HEK293 (cell line): Measurements from ENCODE around the gene TPCN2.

Source experiments
- CTCF ChIP-seq: fragments of 450-650 bp; formaldehyde crosslinking; IDR thresholded peaks from 2 replicates; pipeline ENCODE4 v1.5.1; 2016; ENCODE audit warnings: missing biosample characterization, missing genetic modification characterization
- MEIS1 ChIP-seq: sonication (generic); formaldehyde crosslinking; IDR thresholded peaks from 2 replicates; pipeline ENCODE4 v1.8.1; 2022; ENCODE audit warnings: missing genetic modification reagents, mild to moderate bottlenecking, borderline replicate concordance
- SP2 ChIP-seq: fragments of 450-650 bp; formaldehyde crosslinking; IDR thresholded peaks from 2 replicates; pipeline ENCODE4 v1.5.1; 2016; ENCODE audit warnings: missing biosample characterization, missing genetic modification characterization
- YY1 ChIP-seq: fragments of 450-650 bp; formaldehyde crosslinking; IDR thresholded peaks from 2 replicates; pipeline ENCODE4 v1.5.1; 2018; ENCODE audit warnings: missing biosample characterization, missing genetic modification characterization
- ZNF24 ChIP-seq: fragments of 450-650 bp; formaldehyde crosslinking; IDR thresholded peaks from 2 replicates; pipeline ENCODE4 v1.5.1; 2016; ENCODE audit warnings: missing biosample characterization, missing genetic modification characterization
- ZNF274 ChIP-seq, 2 experiments: fragments of 200-500 bp in 1 of 2; fragments of 450-650 bp in 1 of 2; sonication (Bioruptor generic) in 1 of 2; formaldehyde crosslinking in 1 of 2; IDR thresholded peaks; 2 replicates each; pipeline versions ENCODE4 v1.5.1 to v1.6.1; 2014 to 2016; ENCODE audit warnings: borderline replicate concordance in 1 of 2, inconsistent platforms in 1 of 2, low read length in 1 of 2, missing biosample characterization in 1 of 2, missing genetic modification characterization in 1 of 2
- ZNF302 ChIP-seq: fragments of 450-650 bp; formaldehyde crosslinking; IDR thresholded peaks from 2 replicates; pipeline ENCODE4 v1.5.1; 2016; ENCODE audit warnings: missing biosample characterization, missing genetic modification characterization, low read depth
- ZNF394 ChIP-seq: fragments of 450-650 bp; formaldehyde crosslinking; IDR thresholded peaks from 2 replicates; pipeline ENCODE4 v1.5.1; 2016; ENCODE audit warnings: missing biosample characterization, missing genetic modification characterization, mild to moderate bottlenecking, moderate library complexity, borderline replicate concordance
- ZNF404 ChIP-seq: fragments of 450-650 bp; formaldehyde crosslinking; IDR thresholded peaks from 2 replicates; pipeline ENCODE4 v1.5.1; 2017; ENCODE audit warnings: missing biosample characterization, missing genetic modification characterization
- ZNF449 ChIP-seq: fragments of 450-650 bp; formaldehyde crosslinking; IDR thresholded peaks from 2 replicates; pipeline ENCODE4 v1.5.1; 2017; ENCODE audit warnings: missing biosample characterization, mild to moderate bottlenecking, missing genetic modification characterization, moderate library complexity
- ZNF654 ChIP-seq: fragments of 450-650 bp; formaldehyde crosslinking; IDR thresholded peaks from 2 replicates; pipeline ENCODE4 v1.5.1; 2016; ENCODE audit warnings: low read depth, missing biosample characterization, missing genetic modification characterization
- ZNF670 ChIP-seq: fragments of 450-650 bp; formaldehyde crosslinking; IDR thresholded peaks from 2 replicates; pipeline ENCODE4 v1.5.1; 2016; ENCODE audit warnings: missing biosample characterization, missing genetic modification characterization, low read depth

- TF ChIP-seq MEIS1 (CRISPR knock-in tag) (no peak), CTCF (tag by site-specific recombination) (no peak), ZNF302 (no peak), ZNF449 (tag by site-specific recombination) (no peak), ZNF404 (no peak), ZNF274 (IDR thresholded peaks at IDR 0.05; ENCODE audit: low read length) (no peak), ZNF274 (tag by site-specific recombination; IDR thresholded peaks at IDR 0.05; ENCODE audit: borderline replicate concordance) (no peak), YY1 (tag by site-specific recombination) (no peak), ZNF670 (no peak), ZNF24 (no peak), SP2 (tag by site-specific recombination) (no peak), ZNF394 (tag by site-specific recombination) (no peak), ZNF654 (tag by site-specific recombination) (no peak)
These were observed 118.6 kb downstream of the TPCN2 start for GRCh38 chr11:69167130-69167915.
